Gastroesophageal sphincter (tissue), 4 donors: ENCODE data around the gene LFNG. TPM values are rescaled to one million over a fixed set of nuclear protein-coding genes. Genes with fewer than 3 reads are reported as not detected.

Experiments used
- ATAC-seq: fragments of 150-250 bp; one replicate; pipeline ENCODE4 v1.9.1; 2016; ENCODE audit warnings: mild to moderate bottlenecking, moderate library complexity
- H3K27ac ChIP-seq, 4 donors: fragments of 200-600 bp; sonication (generic) in 3 of 4; 1 replicate in 3 of 4; 2 replicates in 1 of 4; pipeline ENCODE4 v1.5.1; 2016 to 2019
- H3K27me3 ChIP-seq: fragments of 200-600 bp; sonication (generic); one replicate; pipeline ENCODE4 v1.5.1; 2019
- H3K36me3 ChIP-seq, 2 donors: fragments of 200-600 bp; sonication (generic); one replicate each; pipeline ENCODE4 v1.5.1; 2019; ENCODE audit warnings: control low read depth in 1 of 2
- H3K4me1 ChIP-seq, 3 donors: fragments of 200-600 bp; sonication (generic); 1 replicate in 2 of 3; 2 replicates in 1 of 3; pipeline ENCODE4 v1.5.1; 2016 to 2019; ENCODE audit warnings: control low read depth in 2 of 3
- H3K4me3 ChIP-seq, 2 donors: fragments of 200-600 bp; sonication (generic); one replicate each; pipeline ENCODE4 v1.5.1; 2019; ENCODE audit warnings: mild to moderate bottlenecking in 1 of 2, moderate library complexity in 1 of 2
- H3K9me3 ChIP-seq, 3 donors: fragments of 200-600 bp; sonication (generic); one replicate each; pipeline ENCODE4 v1.5.1; 2017 to 2019; ENCODE audit warnings: control low read depth in 2 of 3
- EP300 ChIP-seq: sonication (generic); formaldehyde crosslinking; IDR thresholded peaks from one replicate; pipeline ENCODE4 v1.6.1; 2017; ENCODE audit warnings: antibody characterized with exemption, mild to moderate bottlenecking
- POLR2A ChIP-seq, 2 donors: fragments of 450-650 bp; IDR thresholded peaks; one replicate each; pipeline ENCODE4 v1.6.1; 2017; ENCODE audit warnings: antibody characterized with exemption in 2 of 2, mild to moderate bottlenecking in 2 of 2, moderate library complexity in 1 of 2
- POLR2AphosphoS5 ChIP-seq: sonication (generic); formaldehyde crosslinking; IDR thresholded peaks from one replicate; pipeline ENCODE4 v1.6.1; 2017; ENCODE audit warnings: antibody characterized with exemption
- WGBS, 2 donors: methylation state at CpG; one replicate each; pipeline ENCODE4 v1.1.5; 2018; ENCODE audit warnings: low coverage in 1 of 2; 5-methylcytosine and 5-hydroxymethylcytosine counted together
- total RNA-seq, 4 donors: library from RNA; depleted of rRNA; stranded (reverse); fragments of >200 nt; gene quantifications; one replicate each; pipeline ENCODE4 v1.1.0, GENCODE V29; 2016
- TF ChIP-seq, protein P1 (sequence below), 4 experiments: fragments of 200-600 bp in 2 of 4; fragments of 450-650 bp in 2 of 4; sonication (generic) in 1 of 4; IDR thresholded peaks; one replicate each; pipeline ENCODE4 v1.5.1; 2017 to 2019; ENCODE audit warnings: antibody characterized with exemption in 4 of 4, mild to moderate bottlenecking in 2 of 4, moderate library complexity in 2 of 4

LFNG gene
- total RNA-seq, 4 donors from 2014 or later: 4.4 to 9.8 (median 8.4) TPM

DNA sequence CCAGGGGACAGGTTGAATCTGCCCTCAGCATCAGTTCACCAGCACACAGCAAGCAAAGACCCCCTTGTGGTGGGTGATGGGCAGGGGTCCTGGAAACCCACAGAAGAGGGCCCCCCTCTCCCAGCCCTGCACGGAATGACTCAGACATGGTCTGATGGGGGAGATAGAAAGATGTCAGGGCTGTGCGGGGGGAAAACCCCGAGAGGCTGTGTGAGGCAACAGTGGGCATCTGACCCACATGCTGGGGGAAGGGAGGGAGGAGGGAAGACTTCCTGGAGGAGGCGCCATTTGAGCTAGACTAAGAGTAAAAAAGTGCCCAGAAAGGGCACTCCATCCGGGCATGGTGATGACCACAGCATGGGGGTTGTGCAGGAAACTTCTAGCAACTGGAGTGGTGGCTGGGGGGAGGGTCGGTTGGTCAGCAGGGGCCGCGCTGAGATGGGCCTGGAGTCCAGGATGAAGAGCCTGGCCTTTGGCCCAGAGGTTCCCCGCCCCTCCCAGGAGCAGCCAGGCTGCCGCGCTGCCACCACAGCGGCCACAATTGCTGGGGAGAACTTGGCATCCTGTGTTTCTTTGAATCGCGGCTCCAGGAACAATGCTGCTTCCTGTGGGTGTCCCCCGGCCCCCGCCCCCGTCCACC lies 2.5 kb downstream of the LFNG start:
- peaks cover 0 to 85% (median 30%) of the 10 kb centered on the region in 3 donors for H3K4me1 ChIP-seq
- TF ChIP-seq, protein P1, sequence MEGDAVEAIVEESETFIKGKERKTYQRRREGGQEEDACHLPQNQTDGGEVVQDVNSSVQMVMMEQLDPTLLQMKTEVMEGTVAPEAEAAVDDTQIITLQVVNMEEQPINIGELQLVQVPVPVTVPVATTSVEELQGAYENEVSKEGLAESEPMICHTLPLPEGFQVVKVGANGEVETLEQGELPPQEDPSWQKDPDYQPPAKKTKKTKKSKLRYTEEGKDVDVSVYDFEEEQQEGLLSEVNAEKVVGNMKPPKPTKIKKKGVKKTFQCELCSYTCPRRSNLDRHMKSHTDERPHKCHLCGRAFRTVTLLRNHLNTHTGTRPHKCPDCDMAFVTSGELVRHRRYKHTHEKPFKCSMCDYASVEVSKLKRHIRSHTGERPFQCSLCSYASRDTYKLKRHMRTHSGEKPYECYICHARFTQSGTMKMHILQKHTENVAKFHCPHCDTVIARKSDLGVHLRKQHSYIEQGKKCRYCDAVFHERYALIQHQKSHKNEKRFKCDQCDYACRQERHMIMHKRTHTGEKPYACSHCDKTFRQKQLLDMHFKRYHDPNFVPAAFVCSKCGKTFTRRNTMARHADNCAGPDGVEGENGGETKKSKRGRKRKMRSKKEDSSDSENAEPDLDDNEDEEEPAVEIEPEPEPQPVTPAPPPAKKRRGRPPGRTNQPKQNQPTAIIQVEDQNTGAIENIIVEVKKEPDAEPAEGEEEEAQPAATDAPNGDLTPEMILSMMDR (IDR thresholded peaks at IDR 0.05): no peak
- TF ChIP-seq POLR2A (IDR thresholded peaks at IDR 0.05): no peak
- no peak for TF ChIP-seq EP300
- no peak for TF ChIP-seq POLR2AphosphoS5
- H3K9me3 ChIP-seq: no peaks in the 10 kb centered on the region
- peaks cover 83% of the 10 kb centered on the region for H3K27me3 ChIP-seq
- peak overlapping the region in 1 of 2 donors; percentile 62 for H3K4me3 ChIP-seq
- H3K27ac ChIP-seq: peak overlapping the region in 3 of 4 donors; percentile 46 to 58 (median 57)
- WGBS, 2 donors: 40 to 43% methylated on average over 7 to 9 of the region's 17 CpGs
- H3K36me3 ChIP-seq: peaks cover 0 to 19% of the 10 kb centered on the region in 2 donors
- ATAC-seq: no peak

DNA sequence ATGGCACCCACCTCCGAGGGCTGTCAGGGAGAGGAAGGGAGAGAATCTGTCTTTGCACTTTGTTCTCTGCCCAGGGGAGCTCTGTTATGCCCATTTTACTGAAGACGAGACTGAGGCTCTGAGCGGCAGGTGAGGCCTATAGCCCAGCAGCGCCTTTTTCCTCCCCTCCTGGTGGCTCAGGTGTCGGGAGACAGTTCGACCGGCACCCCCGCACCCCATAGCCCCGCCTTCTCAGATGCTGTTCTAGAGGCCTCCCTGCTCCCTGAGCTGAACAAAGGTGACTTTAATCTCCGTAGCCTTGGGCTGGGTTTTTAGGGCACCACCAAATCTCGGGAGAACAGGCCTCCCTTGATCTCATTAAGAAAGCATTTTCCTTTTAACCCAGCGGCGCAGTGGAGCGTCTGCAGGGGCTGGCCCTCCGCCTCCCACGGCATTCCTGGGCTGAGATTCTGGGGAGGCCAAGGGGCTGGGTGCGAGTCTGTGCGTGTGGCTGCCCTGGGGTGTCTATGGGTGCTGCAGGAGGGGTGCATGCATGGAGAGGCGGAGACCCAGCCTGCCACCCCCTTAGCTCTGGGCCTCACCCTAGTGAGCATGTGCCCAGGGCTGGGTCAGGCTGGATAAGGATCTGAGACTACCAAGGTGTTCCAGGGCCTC lies 3.3 kb downstream of the LFNG start:
- peaks cover 0 to 92% (median 30%) of the 10 kb centered on the region in 3 donors for H3K4me1 ChIP-seq
- 48% methylated on average over 7 of the region's 19 CpGs; no CpG with 5 or more reads in 1 of the 2 donors for WGBS, 2 donors
- peaks cover 0 to 24% of the 10 kb centered on the region in 2 donors for H3K36me3 ChIP-seq
- H3K27me3 ChIP-seq: peaks cover 89% of the 10 kb centered on the region
- no peak for ATAC-seq
- peak overlapping the region in 1 of 2 donors; percentile 62 for H3K4me3 ChIP-seq
- TF ChIP-seq, protein P1 (IDR thresholded peaks at IDR 0.05): no peak
- TF ChIP-seq POLR2AphosphoS5 (no peak), EP300 (no peak), POLR2A (IDR thresholded peaks at IDR 0.05) (no peak)
- H3K9me3 ChIP-seq: no peaks in the 10 kb centered on the region
- peak overlapping the region in 3 of 4 donors; percentile 46 to 58 (median 57) for H3K27ac ChIP-seq

- no peak for ATAC-seq
- Histone ChIP-seq H3K4me1 (peaks cover 0 to 93% (median 30%) of the 10 kb centered on the region in 3 donors), H3K4me3 (peak overlapping the region in 1 of 2 donors; percentile 62), H3K27ac (peak overlapping the region in 3 of 4 donors; percentile 44 to 58 (median 57)), H3K27me3 (peaks cover 92% of the 10 kb centered on the region), H3K9me3 (no peaks in the 10 kb centered on the region), H3K36me3 (peaks cover 0 to 24% of the 10 kb centered on the region in 2 donors)
- TF ChIP-seq EP300 (no peak), POLR2A (IDR thresholded peaks at IDR 0.05) (no peak), POLR2AphosphoS5 (no peak)
- TF ChIP-seq, protein P1 (IDR thresholded peaks at IDR 0.05): no peak
- no CpG with 5 or more reads among the region's 22 CpGs for WGBS, 2 donors
These were observed 3.9 kb downstream of the LFNG start for GRCh38 chr7:2523461-2523936.

GRCh38 chr7:2523941-2524807 lies 4.6 kb downstream of the LFNG start:
- H3K36me3 ChIP-seq: peaks cover 0 to 24% of the 10 kb centered on the region in 2 donors
- H3K27me3 ChIP-seq: peaks cover 92% of the 10 kb centered on the region
- H3K4me3 ChIP-seq: peak overlapping the region in 1 of 2 donors; percentile 62
- H3K9me3 ChIP-seq: no peaks in the 10 kb centered on the region
- peak overlapping the region in 3 of 4 donors; percentile 44 to 58 (median 57) for H3K27ac ChIP-seq
- 100% methylated on average over 1 of the region's 51 CpGs; no CpG with 5 or more reads in 1 of the 2 donors for WGBS, 2 donors
- H3K4me1 ChIP-seq: peaks cover 0 to 93% (median 24%) of the 10 kb centered on the region in 3 donors
- no peak for ATAC-seq
- no peak for TF ChIP-seq POLR2A (IDR thresholded peaks at IDR 0.05)
